CD4-positive, alpha-beta T cell treated with Interleukin-15 for 4 hours (primary cell): ENCODE data around the gene SORBS2.

Experiments used
- DNase-seq: peaks from one replicate; pipeline ENCODE4 v3.0.0-alpha.2; 2020; ENCODE audit warnings: low spot score

The SORBS2 gene

DNA sequence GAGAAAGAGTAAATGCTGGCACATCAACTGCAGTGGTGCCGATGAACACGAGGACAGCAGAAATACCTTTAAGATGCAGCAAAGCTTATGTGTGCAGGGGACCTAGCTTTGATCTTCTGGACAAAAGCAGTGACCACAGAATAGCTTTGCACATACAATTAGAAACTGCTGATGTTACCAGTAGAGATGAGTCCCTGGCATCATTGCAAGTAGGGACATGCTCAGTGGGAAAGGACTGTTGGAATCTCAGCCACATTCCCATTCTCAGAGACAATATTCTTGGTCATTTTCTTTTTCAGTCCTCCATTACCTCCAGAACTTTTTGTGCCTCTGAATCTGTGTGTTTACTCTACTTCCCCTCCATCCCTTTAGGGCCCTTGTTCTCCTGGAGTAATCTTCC is 259.7 kb downstream of the SORBS2 start:
- no peak for DNase-seq

DNA sequence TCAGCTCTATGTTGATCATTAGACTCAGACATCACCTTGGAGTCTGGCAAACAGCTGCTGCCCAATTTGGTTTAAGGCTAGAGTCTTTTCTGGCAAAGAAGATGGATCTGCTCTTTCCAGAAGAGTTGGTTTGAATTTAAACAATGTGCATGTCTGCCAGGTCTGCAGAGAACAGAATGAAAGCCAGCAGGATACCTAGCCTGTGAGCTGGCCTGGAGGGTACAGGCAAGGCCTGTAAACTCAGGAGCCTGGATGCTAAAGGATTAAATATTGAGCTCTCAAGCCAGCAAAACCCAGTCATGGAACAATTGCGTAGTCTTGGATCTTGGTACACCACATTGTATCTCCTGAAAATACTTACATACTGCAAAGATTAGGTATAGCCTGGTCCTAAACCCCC is 261.1 kb downstream of the SORBS2 start:
- no peak for DNase-seq

DNA sequence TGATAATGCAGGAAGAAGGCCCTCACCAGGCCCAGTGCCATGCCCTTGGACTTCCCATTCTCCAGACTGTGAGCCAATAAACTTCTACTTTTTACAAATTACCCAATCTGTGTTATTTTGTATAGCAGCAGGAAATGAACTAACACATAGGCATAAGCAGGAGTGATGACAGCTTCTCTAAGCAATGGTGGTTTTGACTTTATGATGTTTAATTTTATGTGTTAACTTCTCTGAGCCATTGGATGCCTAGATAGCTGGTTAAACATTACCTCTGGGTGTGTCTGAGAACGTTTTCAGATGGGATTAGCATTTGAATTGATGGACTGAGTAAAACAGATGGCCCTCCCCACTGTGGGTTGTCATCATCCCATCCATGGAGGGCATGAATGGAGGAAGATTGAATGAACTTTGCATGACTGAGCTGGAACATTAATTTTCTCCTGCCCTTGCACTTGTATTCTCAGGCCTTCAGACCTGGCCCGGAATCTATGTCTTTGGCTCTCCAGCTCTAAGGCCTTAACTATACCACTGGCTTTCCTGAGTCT is 262.8 kb downstream of the SORBS2 start:
- no peak for DNase-seq

DNA sequence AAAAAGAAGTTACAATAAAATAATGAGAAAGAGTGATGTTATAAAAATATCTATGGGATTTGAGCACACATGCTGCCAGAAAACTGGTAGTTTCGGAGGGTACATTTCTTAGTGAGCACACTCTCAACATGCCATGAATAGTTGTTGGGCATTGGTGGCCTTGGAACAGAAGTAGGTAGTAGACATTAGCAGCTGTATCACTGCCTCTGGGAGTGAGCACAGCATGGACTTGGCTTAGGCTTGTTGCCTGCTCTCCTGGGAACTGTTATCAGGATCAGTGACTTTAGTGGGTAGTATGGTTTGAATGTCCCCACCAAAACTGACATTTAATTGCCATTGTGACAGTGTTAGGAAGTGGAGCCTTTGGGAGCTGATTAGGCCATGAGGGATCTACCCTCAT is 263.4 kb downstream of the SORBS2 start:
- no peak for DNase-seq

DNA sequence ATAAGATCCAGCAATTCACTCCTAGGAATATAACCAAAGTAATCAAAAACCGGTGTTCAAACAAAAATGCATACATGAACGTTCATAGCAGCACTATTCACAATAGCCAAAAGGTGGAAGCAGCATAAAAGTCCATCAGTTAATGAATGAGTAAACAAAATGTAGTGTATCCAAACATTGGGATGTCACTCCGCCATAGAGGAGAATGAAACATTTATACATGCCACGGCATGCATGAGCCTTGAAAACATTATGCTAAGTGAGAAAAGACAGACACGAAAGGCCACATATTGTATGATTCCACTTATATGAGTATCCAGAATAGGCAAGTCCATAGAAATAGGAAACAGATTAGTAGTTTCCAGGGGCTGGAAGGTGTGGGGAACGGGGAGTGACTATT is 265.7 kb downstream of the SORBS2 start:
- no peak for DNase-seq

DNA sequence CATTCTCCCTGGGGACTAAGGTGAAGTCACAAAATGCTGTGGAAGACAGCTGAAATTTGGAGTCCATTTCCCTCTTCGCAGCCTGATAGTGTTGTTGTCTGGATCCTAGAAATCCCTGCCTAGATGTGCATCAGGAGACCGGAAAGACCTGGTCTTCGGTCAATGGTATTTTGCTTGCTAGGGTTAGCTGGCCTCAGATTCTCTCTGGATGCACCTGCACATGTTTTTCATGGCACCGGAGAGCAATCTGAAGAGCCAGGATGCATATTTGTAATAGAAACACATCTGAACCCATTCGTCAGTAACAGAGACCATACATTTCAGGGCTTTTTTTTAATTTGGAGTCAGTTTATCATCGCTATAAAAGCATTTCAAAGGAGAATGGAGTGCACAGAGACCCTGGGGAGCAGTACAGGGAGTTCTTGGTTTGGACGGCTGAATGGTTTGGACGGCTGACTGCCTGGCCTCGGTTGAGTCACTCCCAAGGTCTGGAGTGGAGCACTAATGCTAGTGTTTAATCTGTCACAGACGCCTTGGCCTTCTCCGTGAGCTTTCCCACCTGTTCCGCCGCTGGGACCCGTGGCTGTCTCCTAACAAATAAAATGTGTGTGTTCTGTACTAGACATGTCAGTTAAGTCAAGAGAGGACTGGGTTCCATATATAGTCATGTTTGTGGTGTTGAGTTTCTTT is 269.2 kb downstream of the SORBS2 start:
- DNase-seq: no peak

DNA sequence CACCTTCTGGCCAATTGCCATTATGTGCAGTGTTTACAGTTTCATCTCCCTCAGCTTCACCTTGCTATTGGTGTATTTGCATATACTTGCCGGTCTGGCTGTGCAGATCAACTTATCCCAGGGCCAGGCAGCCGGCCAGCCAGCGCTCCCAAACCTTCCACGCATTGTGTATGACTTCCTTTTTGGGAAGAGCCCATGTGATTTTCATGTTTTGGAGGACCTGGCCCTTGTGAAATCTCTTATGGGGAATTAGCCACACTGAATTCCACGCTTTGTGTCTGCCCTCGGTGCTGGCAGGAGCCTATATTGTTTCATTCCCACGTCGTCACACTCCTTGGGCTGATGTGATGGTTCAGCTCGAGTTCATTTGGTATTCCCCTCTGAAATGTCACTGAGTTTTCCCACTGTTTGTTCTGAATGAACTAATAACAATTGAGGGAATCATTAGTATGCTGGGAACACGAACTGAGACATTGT is 270.7 kb downstream of the SORBS2 start:
- DNase-seq: no peak

DNA sequence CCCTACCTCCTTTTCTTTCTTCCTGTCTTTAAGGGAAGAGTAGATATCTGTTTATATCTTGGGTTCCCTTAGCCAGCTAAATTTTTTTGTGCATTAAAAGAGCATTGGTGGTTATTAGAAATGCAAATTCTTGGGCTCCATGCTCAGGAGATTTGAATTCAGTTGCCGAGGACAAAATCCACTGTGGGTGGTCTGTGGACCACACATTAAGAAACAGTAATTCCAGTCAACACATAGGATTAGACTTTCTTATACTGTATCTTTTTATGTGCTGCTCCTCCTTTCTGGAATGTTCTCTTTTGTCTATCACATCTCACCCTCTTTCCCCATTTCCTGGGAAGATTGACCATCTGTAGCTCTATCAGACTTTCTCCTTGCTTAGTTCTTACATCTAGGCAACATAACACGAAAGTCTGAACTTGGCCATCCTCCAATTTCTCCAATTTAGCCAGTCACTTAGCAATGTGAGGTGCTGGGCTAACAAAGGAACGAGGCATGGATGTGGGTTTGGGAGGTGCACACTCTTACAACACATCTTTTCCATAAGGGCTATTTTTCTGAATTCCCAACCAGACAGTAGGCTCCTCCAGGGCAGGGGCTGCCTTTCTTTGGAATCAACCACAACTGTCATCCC is 271.4 kb downstream of the SORBS2 start:
- no peak for DNase-seq

DNA sequence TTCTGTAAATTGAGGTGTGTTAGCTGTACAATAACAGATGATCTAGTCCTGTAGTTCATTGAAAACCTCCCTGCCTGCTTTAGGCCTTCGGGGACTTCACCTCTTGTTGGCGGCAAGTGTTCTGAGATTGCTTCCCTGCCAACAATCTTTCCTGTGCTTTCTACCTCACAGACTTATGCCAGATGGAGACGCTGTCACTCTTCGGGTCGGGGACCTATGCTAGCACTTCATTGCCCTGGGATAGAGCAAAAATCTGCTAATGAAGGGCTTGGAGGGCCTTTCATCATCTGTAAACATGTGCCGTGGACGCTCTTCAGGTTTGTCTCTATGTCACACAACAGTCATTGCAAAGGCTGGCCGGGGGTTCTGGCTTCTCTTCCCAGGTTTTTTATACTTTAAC is 272.0 kb downstream of the SORBS2 start:
- no peak for DNase-seq

DNA sequence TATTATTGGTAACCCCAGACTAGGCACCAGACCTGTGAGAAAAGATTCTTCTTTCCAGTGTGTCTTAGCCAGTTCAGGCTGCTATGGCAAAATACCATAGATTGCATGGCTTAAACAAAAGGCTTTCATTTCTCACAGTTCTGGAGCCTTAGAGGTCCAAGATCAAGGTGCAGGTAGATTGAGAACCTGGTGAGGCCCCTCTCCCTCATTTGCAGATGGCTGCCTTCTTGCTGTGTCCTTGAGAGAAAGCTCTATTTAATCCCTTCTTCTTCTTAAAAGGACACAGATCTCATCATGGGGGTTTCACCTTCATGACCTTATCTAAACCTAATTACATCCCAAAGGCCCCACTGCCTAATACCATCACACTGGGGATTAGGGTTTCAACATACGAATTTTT is 273.2 kb downstream of the SORBS2 start:
- no peak for DNase-seq

DNA sequence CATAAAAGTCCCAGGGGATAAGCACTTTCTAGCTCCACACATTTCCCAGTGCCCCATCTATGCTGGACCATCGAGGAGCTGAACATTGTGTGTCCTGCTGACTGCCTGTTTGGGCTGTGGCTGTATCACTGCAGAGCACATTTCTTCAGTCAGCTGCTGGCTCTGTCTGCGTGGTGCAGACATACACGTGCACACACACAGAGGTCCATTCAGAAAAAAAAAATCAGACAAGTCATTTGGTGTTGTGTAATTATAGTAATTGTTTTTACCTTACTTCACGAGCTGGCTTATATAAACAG is 275.6 kb downstream of the SORBS2 start:
- DNase-seq: no peak

DNA sequence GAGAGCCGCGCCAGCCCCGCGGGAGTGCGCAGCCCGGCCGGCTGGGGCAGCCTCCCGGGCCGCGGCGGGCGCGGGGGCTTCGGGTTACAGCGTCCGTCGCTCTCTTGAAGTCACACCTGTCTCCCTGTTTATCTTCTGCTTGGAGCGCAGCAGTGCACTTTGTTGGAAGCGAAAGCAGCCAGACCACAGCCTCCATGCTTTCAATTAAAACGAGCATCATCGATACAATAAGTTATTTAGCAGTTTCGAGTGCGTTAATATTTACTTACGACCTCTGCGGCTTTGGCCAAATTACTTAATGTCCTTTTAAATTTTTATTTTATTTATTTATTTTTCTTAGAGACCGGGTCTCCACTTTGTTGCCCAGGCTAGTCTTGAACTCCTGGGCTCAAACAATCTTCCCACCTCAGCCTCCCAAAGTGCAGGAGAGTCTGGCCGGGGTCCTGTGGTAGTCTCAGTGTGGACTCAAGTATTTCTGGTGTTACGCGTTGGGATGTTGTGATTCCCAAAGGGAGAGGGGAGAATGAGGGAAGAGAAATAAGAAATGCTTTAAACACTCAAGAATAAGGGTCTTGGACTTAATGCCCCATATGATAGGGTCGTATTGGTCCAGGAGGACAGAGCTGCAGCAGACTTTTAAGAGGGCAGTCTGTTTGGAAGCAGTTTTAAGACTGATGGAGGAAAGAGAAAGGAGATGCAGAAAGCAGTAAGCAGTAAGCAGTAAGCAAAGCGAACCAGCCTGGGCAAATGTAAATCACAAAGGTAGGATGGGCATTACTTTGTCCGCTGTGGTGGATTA is 276.2 kb downstream of the SORBS2 start:
- no peak for DNase-seq
